Globus pallidus (tissue), 1 donor: Measurements from ENCODE around the gene CHCHD6.

Experiments
- DNase-seq: peaks from one replicate; pipeline ENCODE4 v3.0.0-alpha.2; 2015; ENCODE audit warnings: low spot score

The CHCHD6 gene

DNA sequence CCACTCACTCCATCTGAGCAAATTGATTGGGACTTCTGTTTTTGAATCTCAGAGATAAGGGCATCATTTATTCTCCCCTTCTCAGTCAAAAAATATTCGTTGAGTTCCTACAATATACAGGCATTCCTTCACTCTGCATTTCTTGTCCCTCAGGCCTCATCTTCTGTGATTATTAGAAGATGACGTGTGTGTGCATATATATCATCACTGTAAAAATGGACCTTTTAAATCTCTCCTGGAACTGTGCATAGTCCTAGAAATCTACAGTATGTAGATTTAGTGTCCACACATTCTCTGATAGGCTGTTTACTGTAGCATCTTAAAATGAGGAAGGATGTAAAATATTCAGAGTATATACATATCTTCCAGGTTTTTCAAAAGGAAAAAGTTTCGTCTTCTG is 235.7 kb downstream of the CHCHD6 start:
- DNase-seq = no peak

DNA sequence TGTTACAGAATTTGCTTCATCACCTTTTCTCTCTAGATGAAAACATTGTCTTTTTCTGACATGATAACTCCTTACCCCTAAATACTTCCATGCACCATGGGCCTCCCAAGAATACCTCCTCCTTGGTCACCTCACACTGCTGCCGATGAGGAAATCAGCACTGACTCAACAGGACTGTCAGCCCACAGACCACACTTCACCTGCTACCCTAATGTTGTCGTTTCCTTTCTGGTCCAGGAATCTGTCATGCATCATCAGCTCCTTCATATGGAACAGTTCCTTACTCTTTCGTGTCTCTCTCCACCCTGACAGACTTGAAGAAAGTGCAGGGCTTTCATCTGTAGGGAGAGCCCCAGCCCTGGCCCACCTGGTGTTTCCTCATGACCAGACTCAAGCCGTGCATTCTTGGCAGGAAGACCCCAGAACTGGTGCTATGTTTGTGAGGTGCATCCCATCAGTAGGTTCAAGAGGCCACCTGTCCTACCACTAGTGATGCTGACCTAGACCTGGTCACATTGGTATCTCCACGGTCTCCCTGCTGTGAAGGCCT is 237.8 kb downstream of the CHCHD6 start:
- no peak for DNase-seq

DNA sequence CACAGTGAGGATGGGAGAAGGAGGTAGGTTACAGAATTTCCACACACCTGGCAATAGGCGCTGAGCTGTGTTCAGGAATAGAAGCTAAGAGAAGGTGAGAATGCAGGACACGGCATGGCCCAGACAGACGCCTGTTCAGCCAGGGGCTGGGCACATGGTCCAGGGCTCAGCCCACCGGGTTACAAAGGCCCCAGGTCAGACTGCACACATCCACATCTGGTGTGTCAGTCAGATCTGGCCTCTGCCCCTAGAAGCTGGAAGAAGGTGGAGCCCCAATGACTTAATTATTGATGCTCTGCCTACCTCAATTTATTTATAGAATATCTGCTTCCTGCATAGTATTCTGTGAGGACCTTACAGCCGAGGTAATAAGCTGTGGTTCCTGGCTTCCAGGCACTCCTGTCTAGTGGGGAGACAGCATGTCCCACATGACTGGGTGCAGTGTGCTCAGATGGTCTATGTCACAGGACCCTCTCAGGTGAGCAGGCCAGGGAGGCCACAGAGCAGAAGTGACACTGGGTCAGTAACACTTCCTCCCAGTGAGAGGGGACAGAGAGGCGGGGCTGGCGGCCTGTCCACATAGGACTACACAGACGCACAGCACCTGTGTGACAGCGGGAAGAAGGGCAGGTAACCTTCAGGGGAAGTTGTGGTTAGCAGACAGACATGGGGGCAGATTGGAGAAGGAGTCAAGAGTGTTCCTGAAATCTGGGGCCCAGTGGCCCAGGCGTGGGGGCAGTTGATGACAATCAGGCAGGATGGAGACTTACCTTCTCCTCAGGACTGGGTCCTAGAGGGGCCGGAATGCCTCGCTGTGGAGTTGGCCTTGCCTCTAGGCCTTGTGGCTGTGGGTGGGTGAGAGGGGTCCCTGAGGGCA is 240.3 kb downstream of the CHCHD6 start:
- DNase-seq = no peak

DNA sequence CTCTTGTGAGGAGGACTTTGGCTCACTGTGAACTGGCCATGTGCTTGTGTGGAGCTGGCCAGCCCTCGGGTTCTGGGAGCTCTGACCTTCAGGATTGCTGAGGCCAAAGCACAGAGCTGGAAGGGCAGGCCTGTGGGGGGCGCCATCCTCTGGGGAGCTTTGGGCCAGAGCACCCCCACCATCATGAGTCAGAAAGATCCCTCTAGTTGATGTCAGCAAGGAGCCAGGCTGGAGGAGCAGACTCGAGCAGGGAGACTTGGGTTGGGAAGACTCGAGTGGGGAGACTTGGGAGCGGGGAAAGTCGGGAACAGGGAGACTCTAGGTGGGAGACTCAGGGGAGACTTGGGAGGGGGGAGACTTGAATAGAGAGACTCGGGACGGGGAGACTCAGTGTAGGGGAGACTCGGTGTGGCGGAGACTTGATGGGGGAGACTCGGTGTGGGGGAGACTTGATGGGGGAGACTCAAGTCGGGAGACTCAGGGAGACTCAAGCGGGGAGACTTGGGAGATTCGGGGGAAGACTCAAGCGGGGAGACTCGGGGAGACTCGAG is 241.2 kb downstream of the CHCHD6 start:
- no peak for DNase-seq

DNA sequence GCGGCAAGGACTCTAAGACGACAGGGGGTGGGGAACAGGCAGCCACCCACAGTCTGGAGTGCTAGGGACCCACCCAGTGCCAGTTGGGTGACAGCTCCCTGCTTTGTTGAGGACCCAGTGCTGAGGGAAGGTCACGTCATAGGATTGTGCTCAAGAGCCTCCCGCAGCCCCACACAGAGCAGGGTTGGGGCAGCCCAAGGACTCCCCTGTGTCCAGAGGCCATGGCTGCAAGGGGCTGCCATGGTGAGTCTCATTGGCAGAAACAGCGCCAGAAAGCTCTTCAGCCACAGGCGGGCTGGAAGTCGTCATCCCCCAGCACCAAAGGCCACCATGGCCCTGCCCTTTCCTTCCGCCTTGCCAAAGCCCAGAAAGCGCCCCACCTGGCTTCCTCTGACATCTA is 241.9 kb downstream of the CHCHD6 start:
- no peak for DNase-seq

DNA sequence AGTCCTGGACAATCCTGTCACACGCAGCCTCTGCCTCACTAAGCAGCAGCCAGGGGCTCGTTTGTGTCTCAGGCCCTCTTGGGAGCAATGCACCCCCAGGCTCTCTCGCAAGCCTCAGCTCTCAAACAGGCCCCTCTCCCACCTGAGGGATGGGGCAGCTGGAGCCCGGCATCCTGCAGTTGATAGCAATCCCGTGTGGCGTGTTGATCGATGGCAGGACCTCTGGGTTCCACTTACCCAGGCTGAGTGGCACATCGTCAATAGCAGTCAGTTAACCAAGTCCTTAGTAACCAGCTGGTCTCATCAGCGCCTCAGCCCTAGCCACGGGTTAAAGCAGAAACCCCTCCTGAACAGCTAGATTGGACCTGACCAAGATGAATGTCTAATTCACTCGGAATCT is 242.4 kb downstream of the CHCHD6 start:
- no peak for DNase-seq

DNA sequence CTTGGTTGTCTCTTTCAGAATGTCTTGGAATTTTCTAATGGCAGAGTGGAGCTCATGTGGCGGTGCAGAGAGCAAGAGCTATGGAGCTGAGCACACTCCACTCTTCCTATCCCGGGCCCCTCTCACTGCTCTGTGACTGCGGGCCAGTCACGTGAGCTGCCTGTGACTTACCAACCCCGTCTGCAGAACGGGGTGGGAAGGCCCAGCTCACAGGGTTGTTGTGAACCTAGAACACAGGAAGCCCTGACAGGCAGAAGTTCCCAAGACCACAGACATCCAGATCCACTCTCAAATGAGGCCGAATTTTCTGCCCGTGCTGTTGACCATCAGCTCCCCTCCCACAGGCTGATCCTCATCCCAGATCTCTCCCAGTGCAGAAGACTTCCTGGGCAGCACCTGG is 243.4 kb downstream of the CHCHD6 start:
- no peak for DNase-seq

DNA sequence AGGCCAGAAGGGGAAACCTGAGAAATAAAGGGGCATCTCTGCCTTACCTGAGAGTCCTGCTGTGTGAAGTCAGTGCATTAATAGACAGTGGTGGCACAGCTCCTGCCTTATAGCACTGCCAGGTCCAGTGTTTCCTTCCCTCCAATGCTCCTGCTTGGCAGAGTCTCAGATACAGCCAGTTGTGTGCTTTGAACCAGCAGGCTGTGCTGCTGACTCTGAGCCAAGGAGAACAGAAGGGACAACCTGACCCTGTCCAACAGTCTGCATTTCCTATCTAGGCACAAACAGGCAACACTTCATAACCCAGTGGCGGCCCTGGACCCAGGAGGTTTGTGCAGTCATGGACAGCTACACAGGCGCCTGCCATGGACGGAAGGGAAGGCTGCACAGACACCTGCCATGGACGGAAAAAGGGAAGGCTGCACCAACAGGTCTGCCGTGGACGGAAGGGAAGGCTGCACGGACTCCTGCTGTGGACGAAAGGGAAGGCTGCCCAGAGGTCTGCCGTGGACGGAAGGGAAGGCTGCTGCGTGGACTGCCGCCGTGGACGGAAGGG is 245.0 kb downstream of the CHCHD6 start:
- DNase-seq = no peak

DNA sequence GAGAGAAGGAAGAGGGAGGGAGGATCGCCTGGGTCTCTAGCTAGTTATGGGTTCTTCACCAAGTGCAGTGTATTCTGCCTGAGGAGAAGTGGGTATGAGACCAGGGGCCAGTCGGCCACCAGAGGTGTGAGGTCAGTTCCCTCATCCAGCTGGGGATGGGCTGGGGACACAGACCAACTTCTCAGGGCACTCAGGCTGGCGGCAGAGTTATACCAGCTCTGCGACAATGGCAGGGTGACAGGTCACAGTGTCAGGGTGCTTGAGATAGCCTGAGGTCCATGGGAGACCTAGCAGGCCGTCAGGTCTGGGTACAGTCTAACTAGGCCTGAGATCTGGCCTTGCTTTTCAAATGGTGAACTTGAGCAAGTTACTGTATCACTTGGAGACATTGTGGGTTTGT is 247.5 kb downstream of the CHCHD6 start:
- DNase-seq = no peak

DNA sequence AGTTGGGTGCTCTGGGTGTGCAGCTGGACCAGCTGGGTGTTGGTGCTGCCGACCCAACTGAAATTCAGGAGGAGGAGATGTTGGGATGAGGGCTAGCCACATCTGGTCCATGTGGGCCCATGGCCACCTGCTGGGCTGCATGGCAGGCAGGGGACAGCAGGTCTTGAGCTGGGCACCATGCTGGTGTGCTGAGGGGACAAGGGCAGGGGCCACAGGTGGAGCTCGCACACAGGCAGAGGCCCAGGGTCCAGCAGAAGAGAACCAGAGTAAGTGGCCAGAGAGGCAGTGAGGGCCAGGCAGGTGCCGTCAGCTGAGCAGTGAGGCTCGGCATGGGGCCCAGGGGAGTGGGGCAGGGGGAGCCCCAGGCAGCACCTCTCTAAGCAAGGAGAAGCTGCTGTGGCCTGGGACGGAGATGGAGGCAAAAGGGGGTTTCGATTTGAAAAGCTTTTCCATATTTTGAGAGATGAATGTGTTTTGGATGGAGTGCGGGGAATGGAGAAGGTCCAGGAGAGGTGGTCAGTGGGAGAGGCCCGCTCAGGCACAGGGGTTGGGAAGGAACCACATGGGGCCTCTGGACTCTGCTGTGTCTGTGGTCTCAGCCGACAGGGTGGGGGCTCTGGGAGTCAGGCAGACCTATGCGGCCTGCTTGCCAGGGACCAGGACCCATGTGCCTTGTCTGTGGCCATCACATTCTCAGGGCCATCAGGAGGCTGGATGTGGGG is 248.4 kb downstream of the CHCHD6 start:
- no peak for DNase-seq

DNA sequence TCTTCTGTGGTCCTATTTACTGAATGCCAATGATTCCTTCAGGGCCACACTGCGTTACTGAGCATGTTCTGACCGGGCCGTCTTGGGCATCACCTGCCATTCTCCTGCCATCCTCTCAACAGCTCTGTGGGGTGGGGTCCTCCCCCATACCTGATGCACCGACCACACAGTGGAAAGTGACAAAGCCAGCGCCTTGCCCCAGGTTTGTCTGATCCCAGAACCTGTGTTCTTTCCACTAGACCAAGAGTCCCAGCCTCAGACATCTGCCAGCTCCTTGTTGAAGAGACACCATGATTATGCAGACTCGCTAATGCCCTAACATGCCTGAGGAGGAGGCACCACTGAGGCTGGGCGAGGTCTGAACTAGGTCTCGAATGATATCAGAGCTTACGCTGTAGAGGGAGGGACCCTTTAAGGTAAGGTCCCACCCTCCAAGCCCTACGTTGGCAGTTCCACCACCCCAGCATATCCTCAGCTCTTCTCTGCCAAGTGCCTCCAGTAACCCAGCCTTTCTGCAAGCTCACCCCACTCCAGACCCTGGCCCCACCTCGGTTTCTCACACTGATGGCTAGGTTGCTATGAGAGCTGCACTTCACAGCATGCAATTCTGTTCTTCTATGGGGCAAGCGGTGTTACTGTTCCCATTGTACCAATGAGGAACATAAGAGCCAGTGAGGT is 249.1 kb downstream of the CHCHD6 start:
- DNase-seq = no peak

DNA sequence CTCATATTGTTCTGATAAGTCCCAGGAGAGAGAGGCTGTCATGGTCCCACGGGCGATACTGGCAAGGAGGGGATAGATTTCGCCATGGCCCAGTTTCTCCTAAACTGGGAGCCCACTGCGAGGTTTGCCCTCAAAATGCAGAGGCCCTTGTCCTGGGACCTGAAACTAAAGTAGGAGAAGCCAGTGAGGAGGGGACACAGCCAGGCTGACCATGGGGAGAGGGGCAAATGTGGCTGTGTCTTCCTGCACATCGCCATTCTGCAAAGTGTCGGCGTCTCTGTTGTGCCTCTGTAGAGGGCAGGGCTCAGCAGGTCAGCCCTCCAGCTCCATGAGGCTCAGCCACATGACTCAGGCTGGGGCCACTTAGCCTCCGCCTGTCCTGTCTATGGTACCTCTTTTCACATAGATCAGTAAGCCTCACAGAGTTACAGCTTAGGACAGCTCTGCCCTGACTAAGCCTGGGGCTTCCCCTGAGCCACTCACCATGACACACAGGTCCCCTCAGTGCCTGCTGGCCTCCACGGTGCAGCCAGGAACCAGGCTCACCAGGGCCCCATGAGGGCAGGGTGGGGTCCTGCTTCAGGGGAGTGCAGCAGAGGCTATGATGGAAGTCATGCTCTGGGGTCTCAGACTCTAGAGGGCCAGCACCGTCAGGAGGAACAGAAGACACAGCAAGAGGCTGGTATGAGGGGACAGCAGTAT is 250.3 kb downstream of the CHCHD6 start:
- no peak for DNase-seq

DNA sequence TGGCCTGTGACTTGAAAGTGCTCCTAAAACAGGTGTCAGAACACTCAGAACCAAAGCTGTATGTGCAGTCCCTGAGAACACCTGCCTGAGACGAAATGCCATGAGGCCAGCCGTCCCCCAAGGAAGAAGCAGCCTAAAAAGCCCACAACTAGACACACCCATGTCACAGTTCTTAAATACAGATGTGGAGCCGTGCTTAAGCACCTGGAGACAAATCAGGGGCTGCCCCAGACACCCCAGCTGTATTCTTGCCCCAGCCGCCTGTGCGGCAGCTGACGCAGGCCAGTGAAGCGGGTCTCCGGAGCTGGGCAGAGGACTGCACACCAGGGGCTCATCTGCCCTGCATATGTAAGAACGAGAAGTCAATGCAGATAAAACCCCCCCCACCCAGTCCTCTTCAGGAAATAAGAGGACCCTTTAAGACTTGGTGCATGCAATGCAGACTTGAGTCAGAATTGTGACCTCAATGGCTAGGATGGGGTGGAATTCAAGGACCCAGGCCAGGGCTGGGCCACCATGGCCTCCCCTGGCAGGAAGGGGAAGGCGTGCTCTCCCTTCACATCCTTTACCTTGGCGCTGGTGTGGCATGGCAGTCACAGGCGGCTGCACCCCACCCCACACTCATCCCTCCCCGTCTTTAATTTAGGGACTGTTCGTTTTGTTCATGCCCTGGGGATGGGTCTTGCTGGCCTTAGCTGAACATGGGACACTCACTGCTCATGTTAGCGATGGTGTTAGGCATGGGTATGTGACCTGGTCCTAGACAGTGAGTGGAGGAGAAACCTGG is 251.2 kb downstream of the CHCHD6 start:
- no peak for DNase-seq

DNA sequence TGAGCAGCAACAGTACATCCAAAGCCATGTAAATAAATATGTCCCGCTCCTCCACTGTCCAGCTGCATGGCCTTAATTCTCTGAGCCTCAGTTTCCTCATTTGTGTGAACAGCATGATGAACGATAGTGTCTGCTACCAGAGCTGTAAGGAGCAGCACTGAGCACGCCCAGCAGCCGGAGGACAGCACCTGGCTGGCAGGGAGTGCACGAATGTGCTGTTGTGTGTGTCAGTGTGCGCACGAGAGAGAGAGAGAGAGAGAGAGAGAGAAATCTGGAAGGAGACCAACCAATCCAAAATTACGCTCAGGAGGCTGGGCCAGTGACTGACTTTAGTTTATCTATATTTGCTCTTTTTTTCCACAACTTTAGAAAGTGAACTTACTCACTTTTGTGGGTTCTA is 252.3 kb downstream of the CHCHD6 start:
- DNase-seq = no peak

DNA sequence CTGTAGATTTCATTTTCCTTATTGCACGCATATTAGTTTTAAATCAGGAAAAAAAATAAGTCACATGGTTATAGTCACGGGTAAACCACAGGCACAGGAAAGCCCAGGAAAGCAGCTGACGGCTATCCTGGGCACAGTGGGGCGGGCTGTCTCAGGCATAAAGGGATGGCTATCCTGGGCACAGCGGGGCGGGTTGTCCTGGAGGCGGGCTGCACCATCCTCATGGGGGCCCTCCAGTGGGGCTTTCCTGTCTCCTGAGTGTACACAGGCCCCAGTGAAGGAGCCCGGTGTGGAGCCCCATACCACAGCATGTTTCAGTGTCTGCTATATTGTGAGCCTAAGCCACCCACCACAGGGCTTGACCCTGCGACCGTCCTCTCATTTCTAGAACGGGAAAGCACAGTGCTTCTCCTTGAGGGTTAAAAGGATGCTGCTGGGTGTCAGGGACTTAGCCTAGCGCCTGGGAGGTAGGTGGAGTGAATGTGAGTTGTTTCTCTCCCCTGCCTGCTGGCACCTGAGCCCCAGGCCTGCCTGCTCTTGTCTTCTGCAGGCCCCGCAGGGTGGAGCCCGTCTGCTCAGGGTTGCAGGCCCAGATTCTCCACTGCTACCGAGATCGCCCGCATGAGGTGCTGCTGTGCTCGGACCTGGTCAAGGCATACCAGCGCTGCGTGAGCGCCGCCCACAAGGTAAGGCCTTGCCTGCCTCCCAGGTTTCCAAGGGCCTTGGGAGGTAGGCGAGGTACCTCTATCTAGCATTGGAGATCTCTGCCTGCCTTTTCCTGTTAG is 253.0 kb downstream of the CHCHD6 start:
- no peak for DNase-seq

DNA sequence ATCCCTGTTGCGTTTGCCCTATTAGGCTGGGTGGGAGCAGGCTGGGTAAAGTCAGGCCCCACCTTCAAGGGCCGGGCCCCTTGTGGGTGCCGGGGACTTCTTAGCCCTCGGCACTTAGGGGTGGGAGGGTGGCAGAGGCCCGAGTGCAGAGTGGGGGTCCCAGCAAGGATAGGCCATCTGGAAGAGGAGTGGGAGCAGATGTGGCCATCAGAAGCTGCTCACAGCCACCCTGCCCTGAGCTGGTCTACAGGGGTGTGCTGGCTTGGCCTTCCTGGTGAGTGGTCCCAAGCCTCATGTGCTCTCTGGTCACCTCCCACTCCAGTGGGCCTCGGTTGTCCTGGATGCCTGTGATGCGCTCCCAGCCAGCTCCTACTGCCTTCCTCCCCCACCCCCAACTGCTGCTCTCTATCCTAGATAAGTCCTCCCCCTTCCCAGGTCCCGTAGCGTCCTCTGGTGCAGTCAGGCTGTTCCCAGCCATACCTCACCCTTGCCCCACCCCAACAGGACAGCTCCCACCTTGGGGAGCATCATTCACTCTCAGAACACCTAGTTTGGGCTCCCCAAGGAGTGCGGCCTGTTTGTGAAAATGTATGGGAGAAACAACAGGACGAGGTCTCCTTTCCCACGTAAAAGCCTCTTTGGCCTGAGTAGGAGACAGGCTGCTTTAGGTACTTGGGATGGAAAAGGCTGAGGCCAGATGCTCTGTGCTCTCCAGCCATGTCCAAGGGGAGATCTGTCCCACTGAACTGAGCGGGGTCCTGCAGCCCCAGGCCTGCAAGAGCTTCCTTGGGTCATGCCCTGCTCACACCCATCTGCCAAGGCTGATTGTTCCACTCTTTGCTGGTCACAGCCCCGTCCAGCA is 254.0 kb downstream of the CHCHD6 start:
- DNase-seq = no peak

DNA sequence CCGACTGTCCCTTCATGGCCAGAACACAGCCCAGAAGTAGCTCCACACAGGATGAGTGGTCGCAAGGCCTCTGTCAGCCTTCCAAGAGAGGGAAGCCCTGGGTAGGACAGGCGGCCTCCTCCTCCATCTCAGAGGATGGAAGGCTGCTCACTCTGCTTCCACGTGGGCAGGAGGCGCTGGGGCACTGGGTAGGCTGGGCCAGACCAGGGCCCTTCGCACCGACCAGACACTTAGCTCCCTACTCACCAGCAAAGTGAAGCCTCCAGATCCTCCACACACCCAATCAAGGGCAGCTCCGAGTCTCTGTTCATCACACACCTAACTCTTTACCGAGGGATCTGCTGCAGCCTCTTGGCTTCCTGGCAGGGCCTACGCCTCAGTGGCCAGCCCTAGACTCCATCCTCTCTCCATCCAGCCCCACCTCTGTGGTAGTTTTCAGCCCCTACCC is 254.6 kb downstream of the CHCHD6 start:
- no peak for DNase-seq

DNA sequence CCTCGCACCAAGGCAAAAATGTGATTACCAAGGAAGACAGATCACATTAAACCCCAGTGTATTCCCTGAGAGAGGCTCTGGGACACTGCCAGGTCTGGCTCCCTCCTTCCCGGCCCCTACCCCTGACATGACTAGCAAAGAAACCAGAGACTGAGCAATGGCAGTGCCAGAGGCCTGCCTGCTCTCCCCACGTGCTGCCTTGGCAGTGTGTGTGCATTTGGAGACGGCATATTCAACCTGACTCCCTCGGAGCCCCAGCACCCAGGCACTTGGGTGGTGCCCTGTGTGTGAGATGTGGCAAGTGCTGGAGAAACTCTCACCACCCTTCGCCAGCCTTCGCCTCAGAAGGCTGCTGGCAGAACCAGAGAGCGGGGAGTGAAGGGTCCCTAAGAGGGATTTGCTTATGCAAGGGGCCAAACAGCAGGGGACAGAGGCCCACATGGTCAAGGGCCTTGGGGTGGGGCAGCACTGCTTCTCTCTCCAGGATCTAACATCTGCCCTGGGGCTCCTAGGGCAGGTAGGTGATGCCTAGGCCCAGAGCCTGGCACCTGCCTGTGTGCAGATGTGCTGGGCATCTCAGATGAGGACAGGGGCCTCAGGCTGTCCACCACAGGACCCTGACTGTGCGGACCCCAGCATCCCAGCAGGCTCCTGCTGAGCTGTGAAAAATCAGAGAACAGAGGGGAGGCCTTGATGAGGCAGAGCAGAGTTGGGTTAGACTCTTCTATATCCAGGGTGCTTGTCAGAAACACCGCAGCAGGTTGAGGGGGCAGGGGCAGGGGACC is 255.3 kb downstream of the CHCHD6 start:
- no peak for DNase-seq
